HCT116 (cell line): ENCODE data around the gene CCDC159. TPM values are rescaled to one million over a fixed set of nuclear protein-coding genes. Genes with fewer than 3 reads are reported as not detected.

Experiments
- ATAC-seq: fragments of 200-7000 bp; cut with Tn5 transposase; 2 replicates; pipeline ENCODE4 v1.9.1; 2020; ENCODE audit warnings: mild to moderate bottlenecking, moderate library complexity
- BruUV-seq: library from RNA; stranded (reverse); fragments of 400-500 nt; replicated peaks from 2 replicates; lab custom pipeline; 2021; lab: Mats Ljungman, UMichigan
- CTCF ChIA-PET: fragments of 300-600 bp; sonication (Branson Sonifier 250); formaldehyde crosslinking; loops from one replicate; lab custom pipeline; 2021; ENCODE audit warnings: antibody characterized with exemption; lab: Charles Lee
- POLR2A ChIA-PET: fragments of 300-600, 350-600 bp; sonication (Branson Sonifier 250); formaldehyde crosslinking; loops from one replicate; lab custom pipeline; 2021; ENCODE audit warnings: antibody characterized with exemption; lab: Charles Lee
- RAD21 ChIA-PET, 2 experiments: fragments of 300-600 bp; sonication (Branson Sonifier 250); formaldehyde crosslinking; loops; one replicate each; lab custom pipeline; 2023; ENCODE audit warnings: low total read pairs in 2 of 2; ENCODE audit not compliant: uncharacterized antibody in 2 of 2, unreplicated experiment in 2 of 2, low non-redundant PET in 1 of 2; lab: Charles Lee
- DNase-seq: peaks from one replicate; pipeline ENCODE4 v3.0.0-alpha.2; 2010; ENCODE audit warnings: low read depth, low spot score
- H2AFZ ChIP-seq: fragments of 200-600 bp; shearing (Covaris generic), sonication (generic); 2 replicates; pipeline ENCODE4 v1.6.1; 2017; ENCODE audit warnings: low read depth, mixed run types, mixed read lengths, antibody characterized with exemption, low read length; ENCODE audit not compliant: poor library complexity, severe bottlenecking
- H3K27ac ChIP-seq: 2 replicates; pipeline ENCODE4 v1.5.1; 2012; ENCODE audit warnings: low read depth, low read length
- H3K27me3 ChIP-seq: fragments of 200-600 bp; sonication (generic); 2 replicates; pipeline ENCODE4 v1.6.1; 2016; ENCODE audit warnings: mixed run types, low read length, mixed read lengths; ENCODE audit not compliant: insufficient read depth
- H3K36me3 ChIP-seq, 2 experiments: fragments of 200-500 bp in 1 of 2; fragments of 200-600 bp in 1 of 2; sonication (Bioruptor generic) in 1 of 2; sonication (generic) in 1 of 2; 2 replicates each; pipeline versions ENCODE4 v1.5.1 to v1.6.1; 2014 to 2016; ENCODE audit warnings: low read length in 2 of 2, inconsistent platforms in 1 of 2, mixed read lengths in 1 of 2, mixed run types in 1 of 2; ENCODE audit not compliant: insufficient read depth in 2 of 2, control insufficient read depth in 1 of 2
- H3K4me1 ChIP-seq, 2 experiments: fragments of 200-600 bp in 1 of 2; sonication (generic) in 1 of 2; 2 replicates each; pipeline versions ENCODE4 v1.5.1 to v1.6.1; 2012 to 2017; ENCODE audit warnings: low read length in 2 of 2, inconsistent platforms in 1 of 2, mild to moderate bottlenecking in 1 of 2, mixed read lengths in 1 of 2, mixed run types in 1 of 2, moderate library complexity in 1 of 2; ENCODE audit not compliant: insufficient read depth in 2 of 2, control insufficient read depth in 1 of 2
- H3K4me2 ChIP-seq: fragments of 200-600 bp; sonication (generic); 2 replicates; pipeline ENCODE4 v1.6.1; 2017; ENCODE audit warnings: mixed run types, low read length, mixed read lengths
- H3K4me3 ChIP-seq, 2 experiments: fragments of 200-600 bp in 1 of 2; sonication (generic) in 1 of 2; replicated peaks in 1 of 2; 2 replicates each; pipeline ENCODE4 v1.5.1; 2011 to 2016; ENCODE audit warnings: low read length in 2 of 2, control low read depth in 1 of 2, low read depth in 1 of 2, mild to moderate bottlenecking in 1 of 2, mixed read lengths in 1 of 2, mixed run types in 1 of 2
- H3K79me2 ChIP-seq: fragments of 200-600 bp; sonication (generic); 2 replicates; pipeline ENCODE4 v1.6.1; 2017; ENCODE audit warnings: mild to moderate bottlenecking, mixed run types, low read length, moderate library complexity, mixed read lengths; ENCODE audit not compliant: insufficient read depth
- H3K9ac ChIP-seq: fragments of 200-600 bp; sonication (generic); 2 replicates; pipeline ENCODE4 v1.6.1; 2016; ENCODE audit warnings: low read length, mixed read lengths
- H3K9me2 ChIP-seq: fragments of 200-600 bp; sonication (generic), shearing (Covaris generic); 2 replicates; pipeline ENCODE4 v1.6.1; 2017; ENCODE audit warnings: mixed run types, mild to moderate bottlenecking, moderate library complexity; ENCODE audit not compliant: insufficient read depth
- H3K9me3 ChIP-seq, 2 experiments: fragments of 200-500 bp in 1 of 2; fragments of 200-600 bp in 1 of 2; sonication (Bioruptor generic) in 1 of 2; sonication (generic) in 1 of 2; 2 replicates each; pipeline ENCODE4 v1.6.1; 2014 to 2017; ENCODE audit warnings: low read length in 2 of 2, mixed read lengths in 2 of 2, inconsistent platforms in 1 of 2, low read depth in 1 of 2, mild to moderate bottlenecking in 1 of 2, mixed run types in 1 of 2, moderate library complexity in 1 of 2; ENCODE audit not compliant: control insufficient read depth in 1 of 2, insufficient read depth in 1 of 2
- H4K20me1 ChIP-seq: fragments of 200-600 bp; sonication (generic), shearing (Covaris generic); 2 replicates; pipeline ENCODE4 v1.6.1; 2017; ENCODE audit warnings: mixed run types, mild to moderate bottlenecking, moderate library complexity; ENCODE audit not compliant: insufficient read depth
- CEBPB ChIP-seq: IDR thresholded peaks from 2 replicates; pipeline ENCODE4 v1.6.1; 2012; ENCODE audit warnings: low read depth
- EZH2 ChIP-seq: fragments of 200-600 bp; sonication (generic); IDR thresholded peaks from 2 replicates; pipeline ENCODE4 v1.6.1; 2017; ENCODE audit warnings: antibody characterized with exemption, mixed run types
- FOSL1 ChIP-seq: IDR thresholded peaks from 2 replicates; pipeline ENCODE4 v1.6.1; 2012; ENCODE audit warnings: low read depth
- SP1 ChIP-seq: IDR thresholded peaks from 2 replicates; pipeline ENCODE4 v1.6.1; 2012; ENCODE audit warnings: low read depth
- YY1 ChIP-seq: IDR thresholded peaks from 2 replicates; pipeline ENCODE4 v1.6.1; 2011; ENCODE audit warnings: low read length, low read depth, moderate library complexity, mild to moderate bottlenecking; ENCODE audit not compliant: insufficient replicate concordance; ENCODE audit errors: extremely low read depth
- ZFX ChIP-seq: fragments of 450-650 bp; IDR thresholded peaks from 2 replicates; pipeline ENCODE4 v1.6.1; 2017
- intact Hi-C: fragments of 100-400 bp; cut with micrococcal nuclease; formaldehyde crosslinking; loops from 2 replicates; pipeline ENCODE4 v1.10.0; 2022
- total RNA-seq: library from RNA; stranded (reverse); gene quantifications from one replicate; pipeline ENCODE4 v1.2.1, GENCODE V29; 2021; ENCODE audit not compliant: unreplicated experiment
- TF ChIP-seq, protein P1 (sequence below), 3 experiments: fragments of 200-600 bp in 1 of 3; sonication (generic) in 1 of 3; IDR thresholded peaks in 2 of 3; conservative IDR thresholded peaks in 1 of 3; 2 replicates each; pipeline ENCODE4 v1.5.1; 2012 to 2017; ENCODE audit warnings: low read depth in 2 of 3, low read length in 2 of 3, antibody characterized with exemption in 1 of 3, borderline replicate concordance in 1 of 3, control low read depth in 1 of 3, mild to moderate bottlenecking in 1 of 3, mixed read lengths in 1 of 3, mixed run types in 1 of 3, moderate library complexity in 1 of 3; ENCODE audit not compliant: insufficient read depth in 1 of 3

The CCDC159 gene
- total RNA-seq, 1 experiment from 2014 or later, result 7.7 TPM

DNA sequence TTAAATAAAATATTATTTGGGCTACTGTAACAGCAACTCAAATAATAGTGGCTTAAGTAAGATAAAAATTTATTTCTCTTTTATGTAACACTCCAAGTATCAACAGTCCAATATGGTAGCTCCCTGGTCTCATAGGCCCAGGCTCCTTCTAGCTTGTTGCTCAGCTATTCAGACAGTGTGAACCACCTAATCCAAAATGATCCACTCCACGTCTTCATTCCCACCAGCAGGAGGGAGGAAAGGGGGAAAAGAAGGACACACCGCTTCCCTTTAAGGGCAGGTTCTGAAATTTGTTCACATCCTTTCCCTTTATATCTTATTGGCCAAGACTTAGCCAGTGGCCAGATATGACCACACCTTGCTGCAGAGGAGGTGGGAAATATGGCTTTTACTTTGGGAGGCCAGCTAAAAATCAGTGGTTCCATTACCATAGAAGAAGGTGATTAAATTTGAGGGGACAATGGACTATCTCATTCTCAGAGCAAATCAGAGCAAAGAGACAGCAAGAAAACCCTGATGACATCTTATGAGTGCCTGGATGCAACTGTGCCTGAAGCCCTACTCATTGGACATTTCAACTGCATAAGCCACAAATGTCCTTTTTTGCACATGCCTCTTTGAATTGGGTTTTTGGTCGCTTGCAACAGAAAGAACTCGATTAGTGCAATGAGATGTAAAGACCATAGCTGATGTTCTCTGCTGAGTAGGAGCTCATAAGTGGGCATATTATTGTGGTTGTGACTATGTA is 44.8 kb downstream of the CCDC159 start:
- no peaks in the 10 kb centered on the region for H3K9me2 ChIP-seq
- H3K36me3 ChIP-seq, result peaks cover 0 to 7% of the 10 kb centered on the region in 2 experiments; a peak in 3 of 4 replicates
- no peaks in the 10 kb centered on the region for H3K79me2 ChIP-seq
- POLR2A ChIA-PET, result interaction anchor here (0.8 kb wide), 2 partner anchors 10 to 28 kb away, joined by 3 to 4 read pairs; no protein-coding TSS in a partner anchor
- ATAC-seq (peak; percentile 59; the same call in 1 of the 2 replicates), DNase-seq (no peak)
- no peaks in the 10 kb centered on the region for H3K4me1 ChIP-seq
- intact Hi-C loops, result no loop called here
- CTCF ChIA-PET, result interaction anchor here (0.6 to 1.8 kb wide), 3 partner anchors 8 to 10 kb away, joined by 3 to 10 read pairs (median 4); no protein-coding TSS in a partner anchor
- no peak overlapping the region for H3K4me2 ChIP-seq
- BruUV-seq, result no TSS peak
- no peak overlapping the region for H3K9ac ChIP-seq
- no peak overlapping the region for H2AFZ ChIP-seq
- H3K27me3 ChIP-seq, result no peaks in the 10 kb centered on the region
- RAD21 ChIA-PET, result no interaction called here
- no peak overlapping the region for H3K4me3 ChIP-seq
- H3K27ac ChIP-seq, result no peak overlapping the region
- H3K9me3 ChIP-seq, result no peaks in the 10 kb centered on the region
- TF ChIP-seq FOSL1 (no peak), CEBPB (no peak), SP1 (no peak), EZH2 (no peak)
- TF ChIP-seq, all 23 proteins: peak for 0
- H4K20me1 ChIP-seq, result no peaks in the 10 kb centered on the region

DNA sequence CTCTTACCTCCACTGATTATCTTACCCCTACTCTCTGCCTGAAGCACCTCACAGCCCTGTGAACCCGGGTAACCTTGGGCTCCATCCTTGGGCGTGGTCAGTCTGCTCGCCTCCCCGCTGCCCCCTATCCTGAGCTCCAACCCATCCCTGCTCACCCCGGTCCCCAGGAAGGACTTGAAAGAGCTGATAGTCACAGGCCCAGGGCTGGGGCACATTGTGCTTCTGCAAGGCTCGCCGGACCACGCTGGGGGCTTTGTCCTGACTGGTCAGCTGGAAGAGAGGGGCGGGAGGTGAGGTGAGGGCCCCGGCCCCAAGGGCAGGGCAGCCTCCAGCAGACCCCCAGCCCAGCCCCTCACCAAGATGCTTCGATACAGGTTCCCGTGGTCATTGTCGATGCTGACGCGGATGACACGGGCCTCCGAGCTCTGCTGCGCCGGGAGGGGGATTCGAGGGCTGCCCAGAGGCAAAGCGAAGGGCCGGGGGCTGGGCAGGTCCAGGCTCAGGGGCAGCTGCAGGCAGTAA is 50.8 kb downstream of the CCDC159 start:
- no peak for TF ChIP-seq FOSL1
- TF ChIP-seq, protein P1, sequence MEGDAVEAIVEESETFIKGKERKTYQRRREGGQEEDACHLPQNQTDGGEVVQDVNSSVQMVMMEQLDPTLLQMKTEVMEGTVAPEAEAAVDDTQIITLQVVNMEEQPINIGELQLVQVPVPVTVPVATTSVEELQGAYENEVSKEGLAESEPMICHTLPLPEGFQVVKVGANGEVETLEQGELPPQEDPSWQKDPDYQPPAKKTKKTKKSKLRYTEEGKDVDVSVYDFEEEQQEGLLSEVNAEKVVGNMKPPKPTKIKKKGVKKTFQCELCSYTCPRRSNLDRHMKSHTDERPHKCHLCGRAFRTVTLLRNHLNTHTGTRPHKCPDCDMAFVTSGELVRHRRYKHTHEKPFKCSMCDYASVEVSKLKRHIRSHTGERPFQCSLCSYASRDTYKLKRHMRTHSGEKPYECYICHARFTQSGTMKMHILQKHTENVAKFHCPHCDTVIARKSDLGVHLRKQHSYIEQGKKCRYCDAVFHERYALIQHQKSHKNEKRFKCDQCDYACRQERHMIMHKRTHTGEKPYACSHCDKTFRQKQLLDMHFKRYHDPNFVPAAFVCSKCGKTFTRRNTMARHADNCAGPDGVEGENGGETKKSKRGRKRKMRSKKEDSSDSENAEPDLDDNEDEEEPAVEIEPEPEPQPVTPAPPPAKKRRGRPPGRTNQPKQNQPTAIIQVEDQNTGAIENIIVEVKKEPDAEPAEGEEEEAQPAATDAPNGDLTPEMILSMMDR (IDR thresholded peaks at IDR 0.05 in 2 of 3, conservative IDR thresholded peaks at IDR 0.05 in 1 of 3; ENCODE audit: borderline replicate concordance in 1 of 3, insufficient read depth in 1 of 3, low read depth in 2 of 3, low read length in 2 of 3), result no peak
- TF ChIP-seq ZFX, result no peak
- no peak for TF ChIP-seq YY1
- Histone ChIP-seq H3K27me3 (no peaks in the 10 kb centered on the region), H3K4me2 (no peak overlapping the region), H3K4me1 (no peaks in the 10 kb centered on the region), H3K27ac (no peak overlapping the region), H3K79me2 (no peaks in the 10 kb centered on the region), H4K20me1 (no peaks in the 10 kb centered on the region), H3K9ac (no peak overlapping the region), H2AFZ (no peak overlapping the region), H3K36me3 (peaks cover 16 to 23% of the 10 kb centered on the region in 2 experiments; a peak in 3 of 4 replicates), H3K4me3 (no peak overlapping the region), H3K9me3 (no peaks in the 10 kb centered on the region), H3K9me2 (no peaks in the 10 kb centered on the region)
- DNase-seq (no peak), ATAC-seq (no peak)
- ChIA-PET POLR2A (no interaction called here), RAD21 (no interaction called here), CTCF (interaction anchor here (1.2 kb wide), 1 partner anchor 13 kb away, joined by 3 read pairs; the partner anchor contains the start of gene EPOR)
- no TSS peak for BruUV-seq
- intact Hi-C loops, result no loop called here
